ENCODE results near the gene RASGRF1. TPM values are rescaled to one million over a fixed set of nuclear protein-coding genes. Genes with fewer than 3 reads are reported as not detected.

RASGRF1 gene
- polyA plus RNA-seq, 3 donors, result 0.11 TPM; not detected in 2

- peaks cover 4 to 8% (median 7%) of the 10 kb centered on the region in 3 donors for H3K27me3 Mint-ChIP-seq (ENCODE audit: low read depth in 3 of 3)
- H3K4me3 ChIP-seq (replicated peaks in 1 of 3; ENCODE audit: low read depth in 2 of 3, low read length in 3 of 3), result no peak overlapping the region
- DNase-seq, result no peak
- no peaks in the 10 kb centered on the region for H3K36me3 Mint-ChIP-seq
- no CpG with 5 or more reads among the region's 5 CpGs for WGBS (ENCODE audit: insufficient coverage)
- H3K4me3 Mint-ChIP-seq, result no peak overlapping the region
- H3K9me3 ChIP-seq (replicated peaks in 1 of 2; ENCODE audit: control insufficient read depth in 1 of 2, insufficient read depth in 1 of 2, low read length in 2 of 2), result no peaks in the 10 kb centered on the region
- peaks cover 11% of the 10 kb centered on the region for H3K4me1 Mint-ChIP-seq
- peaks cover 6 to 8% of the 10 kb centered on the region in 2 donors for H3K4me1 ChIP-seq (ENCODE audit: control insufficient read depth in 1 of 2, insufficient read depth in 2 of 2, low read length in 2 of 2)
- intact Hi-C loops (cut with micrococcal nuclease), result no loop called here
- no peak overlapping the region for H3K27ac ChIP-seq (ENCODE audit: low read depth in 1 of 2, low read length in 2 of 2)
- no peak overlapping the region for H3K4me2 ChIP-seq (replicated peaks; ENCODE audit: extremely low read depth, low read length, poor library complexity, severe bottlenecking)
- no peak for TF ChIP-seq CTCF (IDR thresholded peaks at IDR 0.05)
- no peaks in the 10 kb centered on the region for H4K20me1 ChIP-seq (ENCODE audit: insufficient read depth, low read length)
- no peak overlapping the region for H3K9ac ChIP-seq (ENCODE audit: insufficient read depth, low read length, poor library complexity, severe bottlenecking)
- no peaks in the 10 kb centered on the region for H3K36me3 ChIP-seq (replicated peaks in 1 of 2; ENCODE audit: control insufficient read depth in 1 of 2, insufficient read depth in 2 of 2, low read length in 2 of 2)
- no peak overlapping the region for H2AFZ ChIP-seq (ENCODE audit: insufficient read depth, low read depth, low read length, poor library complexity, severe bottlenecking)
- no peaks in the 10 kb centered on the region for H3K79me2 ChIP-seq (ENCODE audit: insufficient read depth, low read length)
- peak overlapping the region in 2 of 7 donors; percentile 15 to 16 for H3K27ac Mint-ChIP-seq
- H3K27me3 ChIP-seq (ENCODE audit: control insufficient read depth in 2 of 2, insufficient read depth in 2 of 2, low read length in 2 of 2), result no peaks in the 10 kb centered on the region
- peaks cover 0 to 3% (median 0%) of the 10 kb centered on the region in 7 donors for H3K9me3 Mint-ChIP-seq
These were observed 135.2 kb downstream of the RASGRF1 start for GRCh38 chr15:78955355-78955754.

GRCh38 chr15:78951841-78952238 is 138.7 kb downstream of the RASGRF1 start:
- Mint-ChIP-seq H3K36me3 (no peaks in the 10 kb centered on the region), H3K4me1 (peaks cover 11% of the 10 kb centered on the region), H3K9me3 (peaks cover 0 to 3% (median 0%) of the 10 kb centered on the region in 7 donors), H3K27me3 (ENCODE audit: low read depth in 3 of 3) (peaks cover 11 to 13% (median 13%) of the 10 kb centered on the region in 3 donors), H3K27ac (peak overlapping the region in 1 of 7 donors; percentile 15), H3K4me3 (peak overlapping the region in 1 of 2 donors; percentile 18)
- H2AFZ ChIP-seq (ENCODE audit: insufficient read depth, low read depth, low read length, poor library complexity, severe bottlenecking), result peak overlapping the region; percentile 36
- H3K9ac ChIP-seq (ENCODE audit: insufficient read depth, low read length, poor library complexity, severe bottlenecking), result no peak overlapping the region
- no peaks in the 10 kb centered on the region for H3K9me3 ChIP-seq (replicated peaks in 1 of 2; ENCODE audit: control insufficient read depth in 1 of 2, insufficient read depth in 1 of 2, low read length in 2 of 2)
- no peak for TF ChIP-seq CTCF (IDR thresholded peaks at IDR 0.05)
- H3K4me3 ChIP-seq (replicated peaks in 1 of 3; ENCODE audit: low read depth in 2 of 3, low read length in 3 of 3), result no peak overlapping the region
- H4K20me1 ChIP-seq (ENCODE audit: insufficient read depth, low read length), result no peaks in the 10 kb centered on the region
- no peaks in the 10 kb centered on the region for H3K27me3 ChIP-seq (ENCODE audit: control insufficient read depth in 2 of 2, insufficient read depth in 2 of 2, low read length in 2 of 2)
- no peak overlapping the region for H3K27ac ChIP-seq (ENCODE audit: low read depth in 1 of 2, low read length in 2 of 2)
- peaks cover 6 to 8% of the 10 kb centered on the region in 2 donors for H3K4me1 ChIP-seq (ENCODE audit: control insufficient read depth in 1 of 2, insufficient read depth in 2 of 2, low read length in 2 of 2)
- no peak for DNase-seq
- intact Hi-C loops (cut with micrococcal nuclease), result no loop called here
- no peaks in the 10 kb centered on the region for H3K79me2 ChIP-seq (ENCODE audit: insufficient read depth, low read length)
- no peak overlapping the region for H3K4me2 ChIP-seq (replicated peaks; ENCODE audit: extremely low read depth, low read length, poor library complexity, severe bottlenecking)
- H3K36me3 ChIP-seq (replicated peaks in 1 of 2; ENCODE audit: control insufficient read depth in 1 of 2, insufficient read depth in 2 of 2, low read length in 2 of 2), result no peaks in the 10 kb centered on the region
- 100% methylated on average over 1 of the region's 4 CpGs for WGBS (ENCODE audit: insufficient coverage)
